HepG2 (cell line): ENCODE results near the gene HTATIP2. TPM values are rescaled to one million over a fixed set of nuclear protein-coding genes. Genes with fewer than 3 reads are reported as not detected.

Source experiments
- HDAC2 ChIP-seq: sonication (generic); formaldehyde crosslinking; IDR thresholded peaks from 2 replicates; pipeline ENCODE4 v1.4.0; 2020; ENCODE audit warnings: missing genetic modification reagents
- NFYB ChIP-seq: sonication (generic); formaldehyde crosslinking; IDR thresholded peaks from 2 replicates; pipeline ENCODE4 v1.4.0; 2020; ENCODE audit warnings: missing genetic modification reagents
- PLRG1 ChIP-seq: fragments of 450-650 bp; conservative IDR thresholded peaks from 2 replicates; pipeline ENCODE4 v1.6.1; 2016
- polyA plus RNA-seq, 8 experiments: library from polyadenylated mRNA; depleted of rRNA in 3 of 8; stranded (reverse) in 7 of 8; unstranded in 1 of 8; fragments of >200 nt; fragmentation: Illumina TruSeq in 4 of 8; extraction: Trizol in 4 of 8; gene quantifications; 2 replicates each; pipeline versions ENCODE4 v1.2.1 to v1.2.3, GENCODE V29; 2011 to 2016; ENCODE audit warnings: low read depth in 4 of 8, missing spikeins in 1 of 8, mixed read lengths in 1 of 8; ENCODE audit not compliant: insufficient read depth in 1 of 8
- total RNA-seq, 5 experiments: library from RNA; depleted of rRNA; stranded (reverse); fragments of >200 nt; fragmentation: Illumina TruSeq; extraction: Trizol; gene quantifications; 2 replicates each; pipeline ENCODE4 v1.2.3, GENCODE V29; 2016; ENCODE audit warnings: low read depth in 1 of 5
- TF ChIP-seq, protein P1 (sequence below): sonication (generic); formaldehyde crosslinking; IDR thresholded peaks from 2 replicates; pipeline ENCODE4 v1.4.0; 2020; ENCODE audit warnings: mild to moderate bottlenecking, missing genetic modification reagents
- TF ChIP-seq, protein P2 (sequence below): sonication (generic); formaldehyde crosslinking; IDR thresholded peaks from 2 replicates; pipeline ENCODE4 v1.4.0; 2020; ENCODE audit warnings: missing genetic modification reagents, borderline replicate concordance
- TF ChIP-seq, protein P3 (sequence below): sonication (generic); formaldehyde crosslinking; IDR thresholded peaks from 2 replicates; pipeline ENCODE4 v1.4.0; 2020; ENCODE audit warnings: missing genetic modification reagents, borderline replicate concordance
- TF ChIP-seq, protein P4 (sequence below): IDR thresholded peaks from 2 replicates; pipeline ENCODE4 v1.6.1; 2016; ENCODE audit warnings: low read depth, control low read depth

HTATIP2 gene
- total and polyA plus RNA-seq, 2 of the 13 experiments (the other 11 are each of a cell fraction or from before 2014, with no cell fraction given), result not detected

DNA sequence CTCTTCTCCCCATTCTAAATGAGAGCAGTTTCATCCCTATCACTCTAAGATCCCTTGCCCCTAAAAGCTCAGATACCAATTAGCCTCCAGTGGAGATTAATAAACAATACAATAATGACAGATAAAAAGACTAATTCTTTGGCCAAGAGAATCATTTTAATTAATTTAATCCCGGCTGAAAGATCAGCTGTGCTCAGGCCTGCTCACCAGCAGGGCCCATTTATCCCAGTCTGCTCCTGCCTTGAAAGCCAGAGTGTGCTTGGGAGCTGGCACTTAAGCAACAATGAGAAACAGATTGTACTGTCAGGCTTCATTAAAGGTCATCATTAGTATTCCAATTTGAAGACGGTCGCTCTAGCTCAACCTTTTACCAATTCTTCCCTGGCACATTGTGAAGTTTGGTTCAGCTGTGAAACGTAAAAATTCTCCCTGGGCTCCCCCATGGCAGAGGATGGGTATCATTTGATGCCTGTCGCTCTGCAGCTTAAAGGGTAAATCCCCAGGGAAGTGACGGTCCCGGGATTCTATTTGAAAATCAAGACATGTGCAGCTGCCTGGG, 36.1 kb upstream of the HTATIP2 start (continued):
- TF ChIP-seq, protein P1, sequence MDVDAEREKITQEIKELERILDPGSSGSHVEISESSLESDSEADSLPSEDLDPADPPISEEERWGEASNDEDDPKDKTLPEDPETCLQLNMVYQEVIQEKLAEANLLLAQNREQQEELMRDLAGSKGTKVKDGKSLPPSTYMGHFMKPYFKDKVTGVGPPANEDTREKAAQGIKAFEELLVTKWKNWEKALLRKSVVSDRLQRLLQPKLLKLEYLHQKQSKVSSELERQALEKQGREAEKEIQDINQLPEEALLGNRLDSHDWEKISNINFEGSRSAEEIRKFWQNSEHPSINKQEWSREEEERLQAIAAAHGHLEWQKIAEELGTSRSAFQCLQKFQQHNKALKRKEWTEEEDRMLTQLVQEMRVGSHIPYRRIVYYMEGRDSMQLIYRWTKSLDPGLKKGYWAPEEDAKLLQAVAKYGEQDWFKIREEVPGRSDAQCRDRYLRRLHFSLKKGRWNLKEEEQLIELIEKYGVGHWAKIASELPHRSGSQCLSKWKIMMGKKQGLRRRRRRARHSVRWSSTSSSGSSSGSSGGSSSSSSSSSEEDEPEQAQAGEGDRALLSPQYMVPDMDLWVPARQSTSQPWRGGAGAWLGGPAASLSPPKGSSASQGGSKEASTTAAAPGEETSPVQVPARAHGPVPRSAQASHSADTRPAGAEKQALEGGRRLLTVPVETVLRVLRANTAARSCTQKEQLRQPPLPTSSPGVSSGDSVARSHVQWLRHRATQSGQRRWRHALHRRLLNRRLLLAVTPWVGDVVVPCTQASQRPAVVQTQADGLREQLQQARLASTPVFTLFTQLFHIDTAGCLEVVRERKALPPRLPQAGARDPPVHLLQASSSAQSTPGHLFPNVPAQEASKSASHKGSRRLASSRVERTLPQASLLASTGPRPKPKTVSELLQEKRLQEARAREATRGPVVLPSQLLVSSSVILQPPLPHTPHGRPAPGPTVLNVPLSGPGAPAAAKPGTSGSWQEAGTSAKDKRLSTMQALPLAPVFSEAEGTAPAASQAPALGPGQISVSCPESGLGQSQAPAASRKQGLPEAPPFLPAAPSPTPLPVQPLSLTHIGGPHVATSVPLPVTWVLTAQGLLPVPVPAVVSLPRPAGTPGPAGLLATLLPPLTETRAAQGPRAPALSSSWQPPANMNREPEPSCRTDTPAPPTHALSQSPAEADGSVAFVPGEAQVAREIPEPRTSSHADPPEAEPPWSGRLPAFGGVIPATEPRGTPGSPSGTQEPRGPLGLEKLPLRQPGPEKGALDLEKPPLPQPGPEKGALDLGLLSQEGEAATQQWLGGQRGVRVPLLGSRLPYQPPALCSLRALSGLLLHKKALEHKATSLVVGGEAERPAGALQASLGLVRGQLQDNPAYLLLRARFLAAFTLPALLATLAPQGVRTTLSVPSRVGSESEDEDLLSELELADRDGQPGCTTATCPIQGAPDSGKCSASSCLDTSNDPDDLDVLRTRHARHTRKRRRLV, result no peak
- TF ChIP-seq HDAC2 (CRISPR knock-in tag) (no peak), PLRG1 (no peak), NFYB (no peak)
- TF ChIP-seq, protein P2, sequence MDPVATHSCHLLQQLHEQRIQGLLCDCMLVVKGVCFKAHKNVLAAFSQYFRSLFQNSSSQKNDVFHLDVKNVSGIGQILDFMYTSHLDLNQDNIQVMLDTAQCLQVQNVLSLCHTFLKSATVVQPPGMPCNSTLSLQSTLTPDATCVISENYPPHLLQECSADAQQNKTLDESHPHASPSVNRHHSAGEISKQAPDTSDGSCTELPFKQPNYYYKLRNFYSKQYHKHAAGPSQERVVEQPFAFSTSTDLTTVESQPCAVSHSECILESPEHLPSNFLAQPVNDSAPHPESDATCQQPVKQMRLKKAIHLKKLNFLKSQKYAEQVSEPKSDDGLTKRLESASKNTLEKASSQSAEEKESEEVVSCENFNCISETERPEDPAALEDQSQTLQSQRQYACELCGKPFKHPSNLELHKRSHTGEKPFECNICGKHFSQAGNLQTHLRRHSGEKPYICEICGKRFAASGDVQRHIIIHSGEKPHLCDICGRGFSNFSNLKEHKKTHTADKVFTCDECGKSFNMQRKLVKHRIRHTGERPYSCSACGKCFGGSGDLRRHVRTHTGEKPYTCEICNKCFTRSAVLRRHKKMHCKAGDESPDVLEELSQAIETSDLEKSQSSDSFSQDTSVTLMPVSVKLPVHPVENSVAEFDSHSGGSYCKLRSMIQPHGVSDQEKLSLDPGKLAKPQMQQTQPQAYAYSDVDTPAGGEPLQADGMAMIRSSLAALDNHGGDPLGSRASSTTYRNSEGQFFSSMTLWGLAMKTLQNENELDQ (CRISPR knock-in tag), result no peak
- TF ChIP-seq, protein P3, sequence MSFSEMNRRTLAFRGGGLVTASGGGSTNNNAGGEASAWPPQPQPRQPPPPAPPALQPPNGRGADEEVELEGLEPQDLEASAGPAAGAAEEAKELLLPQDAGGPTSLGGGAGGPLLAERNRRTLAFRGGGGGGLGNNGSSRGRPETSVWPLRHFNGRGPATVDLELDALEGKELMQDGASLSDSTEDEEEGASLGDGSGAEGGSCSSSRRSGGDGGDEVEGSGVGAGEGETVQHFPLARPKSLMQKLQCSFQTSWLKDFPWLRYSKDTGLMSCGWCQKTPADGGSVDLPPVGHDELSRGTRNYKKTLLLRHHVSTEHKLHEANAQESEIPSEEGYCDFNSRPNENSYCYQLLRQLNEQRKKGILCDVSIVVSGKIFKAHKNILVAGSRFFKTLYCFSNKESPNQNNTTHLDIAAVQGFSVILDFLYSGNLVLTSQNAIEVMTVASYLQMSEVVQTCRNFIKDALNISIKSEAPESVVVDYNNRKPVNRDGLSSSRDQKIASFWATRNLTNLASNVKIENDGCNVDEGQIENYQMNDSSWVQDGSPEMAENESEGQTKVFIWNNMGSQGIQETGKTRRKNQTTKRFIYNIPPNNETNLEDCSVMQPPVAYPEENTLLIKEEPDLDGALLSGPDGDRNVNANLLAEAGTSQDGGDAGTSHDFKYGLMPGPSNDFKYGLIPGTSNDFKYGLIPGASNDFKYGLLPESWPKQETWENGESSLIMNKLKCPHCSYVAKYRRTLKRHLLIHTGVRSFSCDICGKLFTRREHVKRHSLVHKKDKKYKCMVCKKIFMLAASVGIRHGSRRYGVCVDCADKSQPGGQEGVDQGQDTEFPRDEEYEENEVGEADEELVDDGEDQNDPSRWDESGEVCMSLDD (CRISPR knock-in tag), result no peak
- TF ChIP-seq, protein P4, sequence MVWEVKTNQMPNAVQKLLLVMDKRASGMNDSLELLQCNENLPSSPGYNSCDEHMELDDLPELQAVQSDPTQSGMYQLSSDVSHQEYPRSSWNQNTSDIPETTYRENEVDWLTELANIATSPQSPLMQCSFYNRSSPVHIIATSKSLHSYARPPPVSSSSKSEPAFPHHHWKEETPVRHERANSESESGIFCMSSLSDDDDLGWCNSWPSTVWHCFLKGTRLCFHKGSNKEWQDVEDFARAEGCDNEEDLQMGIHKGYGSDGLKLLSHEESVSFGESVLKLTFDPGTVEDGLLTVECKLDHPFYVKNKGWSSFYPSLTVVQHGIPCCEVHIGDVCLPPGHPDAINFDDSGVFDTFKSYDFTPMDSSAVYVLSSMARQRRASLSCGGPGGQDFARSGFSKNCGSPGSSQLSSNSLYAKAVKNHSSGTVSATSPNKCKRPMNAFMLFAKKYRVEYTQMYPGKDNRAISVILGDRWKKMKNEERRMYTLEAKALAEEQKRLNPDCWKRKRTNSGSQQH (CRISPR knock-in tag), result no peak
